HepG2 (cell line): ENCODE data around the gene HAPLN2. TPM values are rescaled to one million over a fixed set of nuclear protein-coding genes. Genes with fewer than 3 reads are reported as not detected.

Experiments
- AKAP8 ChIP-seq: sonication (generic); formaldehyde crosslinking; IDR thresholded peaks from 2 replicates; pipeline ENCODE4 v1.5.1; 2020; ENCODE audit warnings: mild to moderate bottlenecking, missing genetic modification reagents
- MEIS1 ChIP-seq: sonication (generic); formaldehyde crosslinking; IDR thresholded peaks from 2 replicates; pipeline ENCODE4 v1.9.0; 2021; ENCODE audit warnings: mild to moderate bottlenecking, missing genetic modification reagents, moderate library complexity, borderline replicate concordance
- NFE2L1 ChIP-seq: sonication (generic); formaldehyde crosslinking; IDR thresholded peaks from 2 replicates; pipeline ENCODE4 v1.4.0; 2020; ENCODE audit warnings: missing genetic modification reagents, mild to moderate bottlenecking, borderline replicate concordance
- NFYC ChIP-seq: IDR thresholded peaks from 2 replicates; pipeline ENCODE4 v1.6.1; 2016; ENCODE audit warnings: missing genetic modification reagents, missing compliant biosample characterization
- PLRG1 ChIP-seq: fragments of 450-650 bp; conservative IDR thresholded peaks from 2 replicates; pipeline ENCODE4 v1.6.1; 2016
- REST ChIP-seq, 2 experiments: IDR thresholded peaks; 2 replicates each; pipeline ENCODE4 v1.6.1; 2011 to 2012; ENCODE audit warnings: low read length in 2 of 2, borderline replicate concordance in 1 of 2, low read depth in 1 of 2, mild to moderate bottlenecking in 1 of 2, moderate library complexity in 1 of 2
- SOX5 ChIP-seq: IDR thresholded peaks from 2 replicates; pipeline ENCODE4 v1.6.1; 2016; ENCODE audit warnings: borderline replicate concordance
- STAT5B ChIP-seq: sonication (generic); formaldehyde crosslinking; IDR thresholded peaks from 2 replicates; pipeline ENCODE4 v1.4.0; 2020; ENCODE audit warnings: missing genetic modification reagents
- TRAFD1 ChIP-seq: sonication (generic); formaldehyde crosslinking; IDR thresholded peaks from 2 replicates; pipeline ENCODE4 v1.5.1; 2020; ENCODE audit warnings: missing genetic modification reagents, mild to moderate bottlenecking, borderline replicate concordance
- ZNF124 ChIP-seq: sonication (generic); formaldehyde crosslinking; IDR thresholded peaks from 2 replicates; pipeline ENCODE4 v1.4.0; 2020; ENCODE audit warnings: missing genetic modification reagents
- ZNF264 ChIP-seq: sonication (generic); formaldehyde crosslinking; IDR thresholded peaks from 2 replicates; pipeline ENCODE4 v1.4.0; 2020; ENCODE audit warnings: missing genetic modification reagents
- ZNF274 ChIP-seq: sonication (generic); formaldehyde crosslinking; IDR thresholded peaks from 2 replicates; pipeline ENCODE4 v1.5.1; 2020; ENCODE audit warnings: mild to moderate bottlenecking, missing genetic modification reagents
- ZNF44 ChIP-seq: sonication (generic); formaldehyde crosslinking; IDR thresholded peaks from 2 replicates; pipeline ENCODE4 v1.5.1; 2020; ENCODE audit warnings: mild to moderate bottlenecking, missing genetic modification reagents
- ZNF460 ChIP-seq: sonication (generic); formaldehyde crosslinking; IDR thresholded peaks from 2 replicates; pipeline ENCODE4 v1.5.1; 2020; ENCODE audit warnings: missing genetic modification reagents, mild to moderate bottlenecking, borderline replicate concordance
- ZNF841 ChIP-seq: sonication (generic); formaldehyde crosslinking; IDR thresholded peaks from 2 replicates; pipeline ENCODE4 v1.8.1; 2023; ENCODE audit warnings: missing genetic modification reagents, borderline replicate concordance
- polyA plus RNA-seq, 8 experiments: library from polyadenylated mRNA; depleted of rRNA in 3 of 8; stranded (reverse) in 7 of 8; unstranded in 1 of 8; fragments of >200 nt; fragmentation: Illumina TruSeq in 4 of 8; extraction: Trizol in 4 of 8; gene quantifications; 2 replicates each; pipeline versions ENCODE4 v1.2.1 to v1.2.3, GENCODE V29; 2011 to 2016; ENCODE audit warnings: low read depth in 4 of 8, missing spikeins in 1 of 8, mixed read lengths in 1 of 8; ENCODE audit not compliant: insufficient read depth in 1 of 8
- total RNA-seq, 5 experiments: library from RNA; depleted of rRNA; stranded (reverse); fragments of >200 nt; fragmentation: Illumina TruSeq; extraction: Trizol; gene quantifications; 2 replicates each; pipeline ENCODE4 v1.2.3, GENCODE V29; 2016; ENCODE audit warnings: low read depth in 1 of 5
- TF ChIP-seq, protein P1 (sequence below): sonication (generic); formaldehyde crosslinking; IDR thresholded peaks from 2 replicates; pipeline ENCODE4 v1.5.1; 2020; ENCODE audit warnings: missing genetic modification reagents, mild to moderate bottlenecking, borderline replicate concordance
- TF ChIP-seq, protein P2 (sequence below): sonication (generic); formaldehyde crosslinking; conservative IDR thresholded peaks from 2 replicates; pipeline ENCODE4 v1.4.0; 2020; ENCODE audit warnings: missing genetic modification reagents
- TF ChIP-seq, protein P3 (sequence below): sonication (generic); formaldehyde crosslinking; IDR thresholded peaks from 2 replicates; pipeline ENCODE4 v1.4.0; 2020; ENCODE audit warnings: missing genetic modification reagents
- TF ChIP-seq, protein P4 (sequence below): sonication (generic); formaldehyde crosslinking; IDR thresholded peaks from 2 replicates; pipeline ENCODE4 v1.4.0; 2020; ENCODE audit warnings: missing genetic modification reagents

HAPLN2 gene
- total and polyA plus RNA-seq, 2 of the 13 experiments (the other 11 are each of a cell fraction or from before 2014, with no cell fraction given): not detected

GRCh38 chr1:156591432-156592157 is 27.6 kb upstream of the HAPLN2 start, which contains the start of gene NAXE (continued):
- no peak; the same call in 1 of the 2 replicates for TF ChIP-seq ZNF274 (CRISPR knock-in tag)
- no peak for TF ChIP-seq NFYC (CRISPR knock-in tag)
- peak; percentile 6; the same call in 1 of the 2 replicates for TF ChIP-seq SOX5
- TF ChIP-seq MEIS1 (CRISPR knock-in tag): no peak
- no peak; the same call in 1 of the 2 replicates for TF ChIP-seq ZNF44
- TF ChIP-seq REST (IDR thresholded peaks at IDR 0.05; ENCODE audit: borderline replicate concordance in 1 of 2, low read depth in 1 of 2, low read length in 2 of 2): no peak
- TF ChIP-seq ZNF460: no peak
- TF ChIP-seq, protein P1, sequence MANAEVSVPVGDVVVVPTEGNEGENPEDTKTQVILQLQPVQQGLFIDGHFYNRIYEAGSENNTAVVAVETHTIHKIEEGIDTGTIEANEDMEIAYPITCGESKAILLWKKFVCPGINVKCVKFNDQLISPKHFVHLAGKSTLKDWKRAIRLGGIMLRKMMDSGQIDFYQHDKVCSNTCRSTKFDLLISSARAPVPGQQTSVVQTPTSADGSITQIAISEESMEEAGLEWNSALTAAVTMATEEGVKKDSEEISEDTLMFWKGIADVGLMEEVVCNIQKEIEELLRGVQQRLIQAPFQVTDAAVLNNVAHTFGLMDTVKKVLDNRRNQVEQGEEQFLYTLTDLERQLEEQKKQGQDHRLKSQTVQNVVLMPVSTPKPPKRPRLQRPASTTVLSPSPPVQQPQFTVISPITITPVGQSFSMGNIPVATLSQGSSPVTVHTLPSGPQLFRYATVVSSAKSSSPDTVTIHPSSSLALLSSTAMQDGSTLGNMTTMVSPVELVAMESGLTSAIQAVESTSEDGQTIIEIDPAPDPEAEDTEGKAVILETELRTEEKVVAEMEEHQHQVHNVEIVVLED: no peak
- TF ChIP-seq NFE2L1 (CRISPR knock-in tag): no peak
- no peak for TF ChIP-seq ZNF124 (CRISPR knock-in tag)
- TF ChIP-seq, protein P2, sequence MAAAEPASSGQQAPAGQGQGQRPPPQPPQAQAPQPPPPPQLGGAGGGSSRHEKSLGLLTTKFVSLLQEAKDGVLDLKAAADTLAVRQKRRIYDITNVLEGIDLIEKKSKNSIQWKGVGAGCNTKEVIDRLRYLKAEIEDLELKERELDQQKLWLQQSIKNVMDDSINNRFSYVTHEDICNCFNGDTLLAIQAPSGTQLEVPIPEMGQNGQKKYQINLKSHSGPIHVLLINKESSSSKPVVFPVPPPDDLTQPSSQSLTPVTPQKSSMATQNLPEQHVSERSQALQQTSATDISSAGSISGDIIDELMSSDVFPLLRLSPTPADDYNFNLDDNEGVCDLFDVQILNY (CRISPR knock-in tag): no peak
- no peak for TF ChIP-seq TRAFD1
- TF ChIP-seq, protein P3, sequence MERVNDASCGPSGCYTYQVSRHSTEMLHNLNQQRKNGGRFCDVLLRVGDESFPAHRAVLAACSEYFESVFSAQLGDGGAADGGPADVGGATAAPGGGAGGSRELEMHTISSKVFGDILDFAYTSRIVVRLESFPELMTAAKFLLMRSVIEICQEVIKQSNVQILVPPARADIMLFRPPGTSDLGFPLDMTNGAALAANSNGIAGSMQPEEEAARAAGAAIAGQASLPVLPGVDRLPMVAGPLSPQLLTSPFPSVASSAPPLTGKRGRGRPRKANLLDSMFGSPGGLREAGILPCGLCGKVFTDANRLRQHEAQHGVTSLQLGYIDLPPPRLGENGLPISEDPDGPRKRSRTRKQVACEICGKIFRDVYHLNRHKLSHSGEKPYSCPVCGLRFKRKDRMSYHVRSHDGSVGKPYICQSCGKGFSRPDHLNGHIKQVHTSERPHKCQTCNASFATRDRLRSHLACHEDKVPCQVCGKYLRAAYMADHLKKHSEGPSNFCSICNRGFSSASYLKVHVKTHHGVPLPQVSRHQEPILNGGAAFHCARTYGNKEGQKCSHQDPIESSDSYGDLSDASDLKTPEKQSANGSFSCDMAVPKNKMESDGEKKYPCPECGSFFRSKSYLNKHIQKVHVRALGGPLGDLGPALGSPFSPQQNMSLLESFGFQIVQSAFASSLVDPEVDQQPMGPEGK: peak; percentile 47
- no peak for TF ChIP-seq PLRG1
- TF ChIP-seq, protein P4, sequence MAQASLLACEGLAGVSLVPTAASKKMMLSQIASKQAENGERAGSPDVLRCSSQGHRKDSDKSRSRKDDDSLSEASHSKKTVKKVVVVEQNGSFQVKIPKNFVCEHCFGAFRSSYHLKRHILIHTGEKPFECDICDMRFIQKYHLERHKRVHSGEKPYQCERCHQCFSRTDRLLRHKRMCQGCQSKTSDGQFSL (CRISPR knock-in tag): no peak
- no peak for TF ChIP-seq ZNF264
- no peak for TF ChIP-seq ZNF841 (CRISPR knock-in tag)
- no peak; the same call in 1 of the 2 replicates for TF ChIP-seq STAT5B (CRISPR knock-in tag)
- no peak; the same call in 1 of the 2 replicates for TF ChIP-seq AKAP8
